GM10248 (cell line): ENCODE measurements around the gene CEACAM1.
A peak's percentile ranks its signal among the peaks of the same experiment; 100 is the strongest.
"Not testable (repeated sequence)": the region's sequence is repeated elsewhere in the genome, so short reads cannot be mapped to it uniquely, and the experiment has no call there.

ENCODE experiments used
- CTCF ChIA-PET: fragments of 300-600 bp; sonication (Branson Sonifier 250); formaldehyde crosslinking; extraction: SDS; loops from one replicate; lab custom pipeline; 2021; ENCODE audit warnings: antibody characterized with exemption; lab: Yijun Ruan, JAX
- POLR2A ChIA-PET: fragments of 350-650 bp; sonication (Branson Sonifier 250); formaldehyde crosslinking; extraction: SDS; loops from one replicate; lab custom pipeline; 2020; ENCODE audit warnings: antibody characterized with exemption; lab: Yijun Ruan, JAX
- DNase-seq: peaks from one replicate; pipeline ENCODE4 v3.0.0; 2012; ENCODE audit errors: extremely low spot score
- CTCF ChIP-seq: IDR thresholded peaks from 2 replicates; pipeline ENCODE4 v1.5.1; 2012; ENCODE audit warnings: mild to moderate bottlenecking, low read depth; ENCODE audit errors: extremely low read depth, missing control alignments, control extremely low read depth

The CEACAM1 gene

GRCh38 chr19:42467183-42467760, 61.0 kb downstream of the CEACAM1 start:
- peak; percentile 25 for DNase-seq
- POLR2A ChIA-PET: no interaction called here
- TF ChIP-seq CTCF: no peak
- CTCF ChIA-PET: interaction anchor here (0.7 to 10.5 kb wide), 13 partner anchors 11 to 334 kb away, joined by 3 to 97 read pairs (median 12); partner anchors contain the start of gene CEACAM1

- ChIA-PET POLR2A (no interaction called here), CTCF (interaction anchor here (0.7 to 10.5 kb wide), 19 partner anchors 11 to 334 kb away, joined by 3 to 97 read pairs (median 4); partner anchors contain the start of gene CEACAM1)
- TF ChIP-seq CTCF: no peak
- peak; percentile 21 for DNase-seq
These were observed 61.6 kb downstream of the CEACAM1 start for GRCh38 chr19:42466521-42467182.

- ChIA-PET CTCF (interaction anchor here (0.8 to 10.5 kb wide), 17 partner anchors 10 to 169 kb away, joined by 3 to 97 read pairs (median 5); partner anchors contain the start of gene CEACAM1), POLR2A (no interaction called here)
- TF ChIP-seq CTCF: peak; percentile 42
- DNase-seq: peak; percentile 83
These were observed 62.4 kb downstream of the CEACAM1 start for GRCh38 chr19:42465827-42466280.

- no peak for DNase-seq
- ChIA-PET CTCF (interaction anchor here (1.1 to 3.3 kb wide), 8 partner anchors 10 to 78 kb away, joined by 3 to 14 read pairs (median 6); partner anchors contain the start of gene CEACAM1), POLR2A (no interaction called here)
- TF ChIP-seq CTCF: no peak
These were observed 66.5 kb downstream of the CEACAM1 start for GRCh38 chr19:42461700-42462324.

- DNase-seq, POLR2A ChIA-PET: not testable (repeated sequence)
- CTCF ChIA-PET: interaction anchor here (0.9 to 3.3 kb wide), 6 partner anchors 10 to 79 kb away, joined by 3 to 14 read pairs (median 5); partner anchors contain the start of gene CEACAM1
These were observed 67.0 kb downstream of the CEACAM1 start for GRCh38 chr19:42461231-42461630.

GRCh38 chr19:42459926-42460325, 68.4 kb downstream of the CEACAM1 start:
- no peak for TF ChIP-seq CTCF
- DNase-seq: no peak
- POLR2A ChIA-PET: no interaction called here
- CTCF ChIA-PET: interaction anchor here (0.6 to 2.3 kb wide), 5 partner anchors 9 to 64 kb away, joined by 3 to 8 read pairs (median 5); no protein-coding TSS in a partner anchor
